Measurements from ENCODE around the gene PGK1.

- no peak for TF ChIP-seq EZH2 (IDR thresholded peaks at IDR 0.05; ENCODE audit: low read length, missing control alignments)
- TF ChIP-seq, protein P1, sequence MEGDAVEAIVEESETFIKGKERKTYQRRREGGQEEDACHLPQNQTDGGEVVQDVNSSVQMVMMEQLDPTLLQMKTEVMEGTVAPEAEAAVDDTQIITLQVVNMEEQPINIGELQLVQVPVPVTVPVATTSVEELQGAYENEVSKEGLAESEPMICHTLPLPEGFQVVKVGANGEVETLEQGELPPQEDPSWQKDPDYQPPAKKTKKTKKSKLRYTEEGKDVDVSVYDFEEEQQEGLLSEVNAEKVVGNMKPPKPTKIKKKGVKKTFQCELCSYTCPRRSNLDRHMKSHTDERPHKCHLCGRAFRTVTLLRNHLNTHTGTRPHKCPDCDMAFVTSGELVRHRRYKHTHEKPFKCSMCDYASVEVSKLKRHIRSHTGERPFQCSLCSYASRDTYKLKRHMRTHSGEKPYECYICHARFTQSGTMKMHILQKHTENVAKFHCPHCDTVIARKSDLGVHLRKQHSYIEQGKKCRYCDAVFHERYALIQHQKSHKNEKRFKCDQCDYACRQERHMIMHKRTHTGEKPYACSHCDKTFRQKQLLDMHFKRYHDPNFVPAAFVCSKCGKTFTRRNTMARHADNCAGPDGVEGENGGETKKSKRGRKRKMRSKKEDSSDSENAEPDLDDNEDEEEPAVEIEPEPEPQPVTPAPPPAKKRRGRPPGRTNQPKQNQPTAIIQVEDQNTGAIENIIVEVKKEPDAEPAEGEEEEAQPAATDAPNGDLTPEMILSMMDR (conservative IDR thresholded peaks at IDR 0.05 in 1 of 2, IDR thresholded peaks at IDR 0.05 in 1 of 2; ENCODE audit: low read depth in 1 of 2, low read length in 2 of 2) = no peak
Observed at GRCh38 chrX:78104447-78105176, 564 bp downstream of the PGK1 start.

Measured in fibroblast of lung (primary cell).